PFSK-1 (cell line): Measurements from ENCODE around the gene MYO1F.

Experiments
- FOXP2 ChIP-seq: optimal IDR thresholded peaks from 2 replicates; pipeline ENCODE3; 2011; ENCODE audit warnings: borderline replicate concordance, control low read depth, inconsistent platforms; ENCODE audit not compliant: insufficient read depth; ENCODE audit errors: extremely low read length, extremely low read depth
- POLR2AphosphoS5 ChIP-seq: IDR thresholded peaks from 2 replicates; pipeline ENCODE4 v1.6.1; 2012; ENCODE audit warnings: low read depth, mild to moderate bottlenecking, control low read depth, low read length, moderate library complexity
- SIN3A ChIP-seq: IDR thresholded peaks from 2 replicates; pipeline ENCODE4 v1.6.1; 2012; ENCODE audit warnings: mild to moderate bottlenecking, low read length, moderate library complexity, borderline replicate concordance; ENCODE audit not compliant: insufficient read depth
- TAF1 ChIP-seq: IDR thresholded peaks from 2 replicates; pipeline ENCODE4 v1.6.1; 2012; ENCODE audit warnings: low read length, control low read depth, borderline replicate concordance; ENCODE audit not compliant: insufficient read depth
- TF ChIP-seq, protein P1 (sequence below), 2 experiments: IDR thresholded peaks; 2 replicates each; pipeline versions ENCODE4 v1.6.1 to v1.8.0; 2011 to 2012; ENCODE audit warnings: low read depth in 2 of 2, low read length in 2 of 2, control low read depth in 1 of 2, inconsistent platforms in 1 of 2, mild to moderate bottlenecking in 1 of 2, moderate library complexity in 1 of 2; ENCODE audit not compliant: insufficient read depth in 1 of 2

The MYO1F gene

GRCh38 chr19:8512115-8512967 lies 64.9 kb downstream of the MYO1F start:
- TF ChIP-seq FOXP2 (no peak), SIN3A (no peak)

DNA sequence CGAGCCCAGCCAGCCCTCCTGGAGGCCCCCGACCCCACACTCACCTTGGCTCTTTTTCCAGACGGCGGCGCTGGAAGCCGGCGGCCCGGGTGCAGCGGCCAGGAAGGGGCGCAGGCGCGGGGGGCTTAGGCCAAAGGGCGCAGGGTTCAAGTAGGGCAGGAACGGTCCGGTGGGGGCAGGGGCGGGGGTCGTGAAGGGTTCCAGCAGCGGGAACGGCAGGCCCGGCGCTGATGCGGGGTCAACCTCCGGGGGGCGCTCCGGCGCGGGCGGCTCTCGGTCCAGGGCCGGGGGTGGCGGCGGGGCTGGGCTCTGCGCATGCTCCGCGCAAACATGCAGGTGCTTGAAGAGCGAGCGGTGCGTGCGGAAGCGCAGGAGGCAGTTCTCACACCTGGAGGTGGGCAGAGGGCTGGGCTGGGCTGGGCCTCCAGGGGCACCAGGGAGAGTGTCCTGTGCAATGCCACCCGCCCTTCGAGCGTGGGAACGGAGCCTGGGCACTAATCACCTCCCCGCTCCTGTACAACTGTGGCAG lies 65.6 kb downstream of the MYO1F start:
- no peak for TF ChIP-seq FOXP2
- no peak for TF ChIP-seq TAF1
- TF ChIP-seq POLR2AphosphoS5: no peak
- TF ChIP-seq, protein P1, sequence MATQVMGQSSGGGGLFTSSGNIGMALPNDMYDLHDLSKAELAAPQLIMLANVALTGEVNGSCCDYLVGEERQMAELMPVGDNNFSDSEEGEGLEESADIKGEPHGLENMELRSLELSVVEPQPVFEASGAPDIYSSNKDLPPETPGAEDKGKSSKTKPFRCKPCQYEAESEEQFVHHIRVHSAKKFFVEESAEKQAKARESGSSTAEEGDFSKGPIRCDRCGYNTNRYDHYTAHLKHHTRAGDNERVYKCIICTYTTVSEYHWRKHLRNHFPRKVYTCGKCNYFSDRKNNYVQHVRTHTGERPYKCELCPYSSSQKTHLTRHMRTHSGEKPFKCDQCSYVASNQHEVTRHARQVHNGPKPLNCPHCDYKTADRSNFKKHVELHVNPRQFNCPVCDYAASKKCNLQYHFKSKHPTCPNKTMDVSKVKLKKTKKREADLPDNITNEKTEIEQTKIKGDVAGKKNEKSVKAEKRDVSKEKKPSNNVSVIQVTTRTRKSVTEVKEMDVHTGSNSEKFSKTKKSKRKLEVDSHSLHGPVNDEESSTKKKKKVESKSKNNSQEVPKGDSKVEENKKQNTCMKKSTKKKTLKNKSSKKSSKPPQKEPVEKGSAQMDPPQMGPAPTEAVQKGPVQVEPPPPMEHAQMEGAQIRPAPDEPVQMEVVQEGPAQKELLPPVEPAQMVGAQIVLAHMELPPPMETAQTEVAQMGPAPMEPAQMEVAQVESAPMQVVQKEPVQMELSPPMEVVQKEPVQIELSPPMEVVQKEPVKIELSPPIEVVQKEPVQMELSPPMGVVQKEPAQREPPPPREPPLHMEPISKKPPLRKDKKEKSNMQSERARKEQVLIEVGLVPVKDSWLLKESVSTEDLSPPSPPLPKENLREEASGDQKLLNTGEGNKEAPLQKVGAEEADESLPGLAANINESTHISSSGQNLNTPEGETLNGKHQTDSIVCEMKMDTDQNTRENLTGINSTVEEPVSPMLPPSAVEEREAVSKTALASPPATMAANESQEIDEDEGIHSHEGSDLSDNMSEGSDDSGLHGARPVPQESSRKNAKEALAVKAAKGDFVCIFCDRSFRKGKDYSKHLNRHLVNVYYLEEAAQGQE (IDR thresholded peaks at IDR 0.05; ENCODE audit: insufficient read depth in 1 of 2, low read depth in 2 of 2, low read length in 2 of 2): no peak
- TF ChIP-seq SIN3A: no peak

DNA sequence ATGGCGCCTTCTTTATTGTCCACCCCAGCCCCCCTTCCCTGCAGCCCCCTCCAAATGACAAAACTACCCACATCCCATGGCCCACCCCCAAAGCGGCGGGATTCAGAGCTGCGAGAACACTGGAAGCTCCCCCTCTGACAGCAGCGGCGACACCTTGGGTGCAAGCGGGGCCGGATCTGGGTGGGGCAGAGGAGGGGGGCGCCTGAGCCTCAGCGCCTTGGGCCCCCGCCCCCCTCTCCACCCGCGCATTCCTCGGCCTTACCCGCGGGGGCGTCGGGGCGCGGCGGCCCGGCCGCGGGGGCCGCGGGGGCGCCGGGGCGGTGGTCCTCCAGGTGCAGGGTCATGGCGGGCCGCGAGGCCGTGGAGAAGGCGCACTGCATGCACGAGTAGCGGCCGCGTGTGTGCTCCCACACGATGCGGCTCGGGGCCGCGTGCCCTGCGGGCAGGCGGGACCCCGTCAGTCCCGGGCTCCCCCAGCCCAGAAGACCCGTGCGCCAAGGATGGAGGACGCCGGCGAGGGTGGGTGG lies 66.6 kb downstream of the MYO1F start:
- TF ChIP-seq SIN3A: no peak
- no peak for TF ChIP-seq POLR2AphosphoS5
- TF ChIP-seq, protein P1 (IDR thresholded peaks at IDR 0.05; ENCODE audit: insufficient read depth in 1 of 2, low read depth in 2 of 2, low read length in 2 of 2): no peak
- no peak for TF ChIP-seq FOXP2
- TF ChIP-seq TAF1: no peak

DNA sequence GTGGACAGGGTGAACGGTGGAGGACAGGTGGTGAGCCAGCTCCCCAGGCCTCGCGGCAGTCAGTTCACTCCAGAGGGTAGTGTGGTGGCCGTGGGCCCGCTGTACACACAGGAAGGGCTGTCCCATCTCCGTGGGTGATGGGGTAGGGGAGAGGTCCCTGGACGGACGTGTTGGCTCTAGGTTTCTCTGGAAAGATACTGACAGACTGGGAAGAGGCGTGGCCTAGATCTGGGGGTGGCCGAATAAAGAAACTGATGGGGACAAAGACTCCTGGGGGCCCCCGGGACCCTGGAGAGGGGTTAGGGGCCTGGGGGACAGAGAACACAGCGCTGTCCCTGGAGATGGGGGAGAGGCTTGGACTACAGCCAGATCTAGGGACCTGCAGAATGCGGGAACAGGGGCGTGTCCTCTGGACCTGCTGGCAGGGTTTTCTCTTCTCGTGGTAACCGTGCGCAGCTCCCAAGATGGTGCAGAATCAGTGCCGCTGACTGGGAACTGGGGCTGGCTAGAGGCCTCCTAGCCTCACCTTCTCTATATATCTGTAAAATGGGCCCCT lies 70.8 kb downstream of the MYO1F start:
- TF ChIP-seq FOXP2 (no peak), SIN3A (no peak), POLR2AphosphoS5 (no peak), TAF1 (no peak)
- TF ChIP-seq, protein P1 (IDR thresholded peaks at IDR 0.05; ENCODE audit: insufficient read depth in 1 of 2, low read depth in 2 of 2, low read length in 2 of 2): no peak

GRCh38 chr19:8505680-8506401 lies 71.4 kb downstream of the MYO1F start:
- TF ChIP-seq POLR2AphosphoS5 (0 out of 2 replicates have a peak, but pooled peaks have one; percentile 27), TAF1 (no peak)
- TF ChIP-seq, protein P1 (IDR thresholded peaks at IDR 0.05; ENCODE audit: insufficient read depth in 1 of 2, low read depth in 2 of 2, low read length in 2 of 2): no peak
